GM23338 (cell line): Measurements from ENCODE around the gene GAS6. TPM values are rescaled to one million over a fixed set of nuclear protein-coding genes. Genes with fewer than 3 reads are reported as not detected.

ENCODE experiments used
- ATAC-seq: fragments of 200-7000 bp; cut with Tn5 transposase; 3 replicates; pipeline ENCODE4 v1.9.1; 2020
- DNase-seq: peaks from one replicate; pipeline ENCODE4 v3.0.0-alpha.2; 2015; ENCODE audit warnings: low spot score
- H2AFZ ChIP-seq: fragments of 200-600 bp; sonication (generic); 2 replicates; pipeline ENCODE4 v1.8.0; 2016; ENCODE audit warnings: antibody characterized with exemption, mild to moderate bottlenecking, moderate library complexity
- H3F3A ChIP-seq: fragments of 200-600 bp; sonication (generic); replicated peaks from 2 replicates; pipeline ENCODE4 v1.8.0; 2017; ENCODE audit warnings: antibody characterized with exemption, mixed run types, low read depth
- H3K27ac ChIP-seq: fragments of 200-600 bp; sonication (generic); 2 replicates; pipeline ENCODE4 v1.6.1; 2016; ENCODE audit warnings: low read depth
- H3K27me3 ChIP-seq: fragments of 200-600 bp; sonication (generic); 2 replicates; pipeline ENCODE4 v1.8.0; 2016; ENCODE audit warnings: mild to moderate bottlenecking, mixed run types, moderate library complexity; ENCODE audit not compliant: insufficient read depth
- H3K36me3 ChIP-seq: fragments of 200-600 bp; sonication (generic); 2 replicates; pipeline ENCODE4 v1.8.0; 2016; ENCODE audit warnings: mild to moderate bottlenecking; ENCODE audit not compliant: insufficient read depth
- H3K4me1 ChIP-seq: fragments of 200-600 bp; sonication (generic); 2 replicates; pipeline ENCODE4 v1.8.0; 2016; ENCODE audit warnings: mild to moderate bottlenecking, moderate library complexity; ENCODE audit not compliant: insufficient read depth
- H3K4me2 ChIP-seq: fragments of 200-600 bp; sonication (generic); 2 replicates; pipeline ENCODE4 v1.7.1; 2017; ENCODE audit warnings: mixed run types
- H3K4me3 ChIP-seq: fragments of 200-600 bp; sonication (generic); 2 replicates; pipeline ENCODE4 v1.6.1; 2016; ENCODE audit warnings: mixed run types
- H3K79me2 ChIP-seq: fragments of 200-600 bp; sonication (generic); replicated peaks from 2 replicates; pipeline ENCODE4 v1.8.0; 2017; ENCODE audit warnings: mild to moderate bottlenecking; ENCODE audit not compliant: insufficient read depth
- H3K9me2 ChIP-seq: fragments of 200-600 bp; sonication (generic); 2 replicates; pipeline ENCODE4 v1.8.0; 2017; ENCODE audit not compliant: insufficient read depth
- H4K20me1 ChIP-seq: fragments of 200-600 bp; sonication (generic); replicated peaks from 2 replicates; pipeline ENCODE4 v1.8.0; 2017; ENCODE audit warnings: mild to moderate bottlenecking; ENCODE audit not compliant: insufficient read depth
- H3K27ac Mint-ChIP-seq: 2 replicates; pipeline ENCODE4 v1.8.0; 2020; ENCODE audit warnings: inconsistent platforms, mild to moderate bottlenecking, moderate library complexity, mixed read lengths
- H3K27me3 Mint-ChIP-seq: 3 replicates; pipeline ENCODE4 v1.8.0; 2022; ENCODE audit warnings: low read depth, mild to moderate bottlenecking, moderate library complexity, mixed read lengths, inconsistent platforms; ENCODE audit not compliant: insufficient read depth, poor library complexity
- H3K36me3 Mint-ChIP-seq: 3 replicates; pipeline ENCODE4 v1.8.0; 2021; ENCODE audit warnings: low read depth, mild to moderate bottlenecking, inconsistent platforms, moderate library complexity, mixed read lengths
- H3K4me1 Mint-ChIP-seq: 3 replicates; pipeline ENCODE4 v1.8.0; 2020; ENCODE audit warnings: mild to moderate bottlenecking, inconsistent platforms, mixed read lengths
- H3K4me3 Mint-ChIP-seq: 3 replicates; pipeline ENCODE4 v1.8.0; 2021; ENCODE audit warnings: moderate library complexity, mild to moderate bottlenecking, inconsistent platforms, mixed read lengths
- H3K9me3 Mint-ChIP-seq: 3 replicates; pipeline ENCODE4 v1.8.0; 2020; ENCODE audit warnings: moderate library complexity, mild to moderate bottlenecking, inconsistent platforms, mixed read lengths
- CREB1 ChIP-seq: fragments of 250-450 bp; sonication (Bioruptor Pico); IDR thresholded peaks from 2 replicates; pipeline ENCODE4 v1.5.0; 2020; ENCODE audit warnings: low read depth, mild to moderate bottlenecking, moderate library complexity
- CTCF ChIP-seq, 2 experiments: fragments of 200-600 bp in 1 of 2; sonication (generic) in 1 of 2; conservative IDR thresholded peaks; 2 replicates each; pipeline versions ENCODE4 v1.5.1 to v1.6.1; 2016 to 2017; ENCODE audit warnings: antibody characterized with exemption in 2 of 2, low read depth in 2 of 2, mild to moderate bottlenecking in 2 of 2, moderate library complexity in 1 of 2
- ETS1 ChIP-seq: IDR thresholded peaks from 2 replicates; pipeline ENCODE4 v1.6.1; 2016; ENCODE audit warnings: antibody characterized with exemption
- EZH2 ChIP-seq: fragments of 200-600 bp; sonication (generic); IDR thresholded peaks from one replicate; pipeline ENCODE4 v1.8.0; 2017; ENCODE audit warnings: antibody characterized with exemption, mild to moderate bottlenecking, low read depth; ENCODE audit not compliant: unreplicated experiment
- EZH2phosphoT487 ChIP-seq: fragments of 200-600 bp; sonication (generic); IDR thresholded peaks from one replicate; pipeline ENCODE4 v1.8.1; 2018; ENCODE audit warnings: antibody characterized with exemption; ENCODE audit not compliant: unreplicated experiment
- JUNB ChIP-seq: IDR thresholded peaks from one replicate; pipeline ENCODE4 v1.6.1; 2016; ENCODE audit warnings: antibody characterized with exemption; ENCODE audit not compliant: unreplicated experiment
- NANOG ChIP-seq: IDR thresholded peaks from 2 replicates; pipeline ENCODE4 v1.6.1; 2016; ENCODE audit warnings: antibody characterized with exemption, borderline replicate concordance
- POLR2AphosphoS5 ChIP-seq: IDR thresholded peaks from 2 replicates; pipeline ENCODE4 v1.6.1; 2016; ENCODE audit warnings: antibody characterized with exemption, low read depth
- REST ChIP-seq: IDR thresholded peaks from one replicate; pipeline ENCODE4 v1.6.1; 2018; ENCODE audit warnings: antibody characterized with exemption; ENCODE audit not compliant: unreplicated experiment
- STAT1 ChIP-seq: IDR thresholded peaks from one replicate; pipeline ENCODE4 v1.6.1; 2016; ENCODE audit warnings: antibody characterized with exemption; ENCODE audit not compliant: unreplicated experiment
- ZNF114 ChIP-seq: fragments of 250-450 bp; sonication (Bioruptor Pico); IDR thresholded peaks from 2 replicates; pipeline ENCODE4 v1.5.0; 2020; ENCODE audit warnings: mild to moderate bottlenecking, moderate library complexity
- polyA plus RNA-seq: library from polyadenylated mRNA; unstranded; fragments of >200 nt; fragmentation: Nextera tagmentation; extraction: Ambion mirVana; gene quantifications from 2 replicates; pipeline ENCODE4 v1.2.1, GENCODE V29; 2016
- total RNA-seq: library from RNA; depleted of rRNA; stranded (reverse); fragments of >200 nt; shearing (Covaris generic); gene quantifications from 2 replicates; pipeline ENCODE4 v1.2.3, GENCODE V29; 2014

The GAS6 gene
- total and polyA plus RNA-seq, 2 experiments from 2014 or later = 7.9 to 21.2 TPM

- TF ChIP-seq REST (no peak), CREB1 (CRISPR knock-in tag) (no peak), EZH2 (no peak), ETS1 (no peak), CTCF (conservative IDR thresholded peaks at IDR 0.05; ENCODE audit: low read depth in 2 of 2) (no peak), STAT1 (no peak), ZNF114 (CRISPR knock-in tag) (no peak)
Measured at GRCh38 chr13:113822956-113823744, 40.7 kb downstream of the GAS6 start (continued).

- no peaks in the 10 kb centered on the region for H3K79me2 ChIP-seq
- DNase-seq = no peak
Measured at GRCh38 chr13:113822266-113822665, 41.6 kb downstream of the GAS6 start.

More at GRCh38 chr13:113822266-113822665, 41.6 kb downstream of the GAS6 start:
- Histone ChIP-seq H3K4me3 (no peak overlapping the region), H3K27me3 (no peaks in the 10 kb centered on the region), H3K36me3 (no peaks in the 10 kb centered on the region), H2AFZ (no peak overlapping the region), H4K20me1 (no peaks in the 10 kb centered on the region), H3K9me2 (no peaks in the 10 kb centered on the region), H3K4me1 (no peaks in the 10 kb centered on the region), H3F3A (no peaks in the 10 kb centered on the region), H3K4me2 (no peak overlapping the region), H3K27ac (no peak overlapping the region)
- TF ChIP-seq EZH2phosphoT487 (no peak), CTCF (conservative IDR thresholded peaks at IDR 0.05; ENCODE audit: low read depth in 2 of 2) (no peak), NANOG (no peak), POLR2AphosphoS5 (no peak), ZNF114 (CRISPR knock-in tag) (no peak), ETS1 (no peak), JUNB (no peak), REST (no peak)
- ATAC-seq = no peak
- Mint-ChIP-seq H3K27me3 (peaks cover 12% of the 10 kb centered on the region), H3K36me3 (peaks cover 30% of the 10 kb centered on the region), H3K4me1 (no peaks in the 10 kb centered on the region), H3K4me3 (no peak overlapping the region), H3K27ac (no peak overlapping the region), H3K9me3 (peaks cover 5% of the 10 kb centered on the region; the same call in 2 of the 3 replicates)
